IMR-90 (cell line): ENCODE results near the gene LCE2B. TPM values are rescaled to one million over a fixed set of nuclear protein-coding genes. Genes with fewer than 3 reads are reported as not detected.

Experiments used
- ATAC-seq: fragments of 200-7000 bp; cut with Tn5 transposase; 2 replicates; pipeline ENCODE4 v1.9.1; 2020; ENCODE audit warnings: low read depth, mild to moderate bottlenecking, moderate library complexity
- BruUV-seq: library from RNA; stranded (reverse); fragments of 400-500 nt; replicated peaks from 2 replicates; lab custom pipeline; 2021; lab: Mats Ljungman, UMichigan
- CTCF ChIA-PET: fragments of 300-600 bp; formaldehyde crosslinking; extraction: SDS; loops from one replicate; lab custom pipeline; 2021; ENCODE audit warnings: antibody characterized with exemption; lab: Yijun Ruan, JAX
- POLR2A ChIA-PET: fragments of 300-600 bp; sonication (Branson Sonifier 250); formaldehyde crosslinking; loops from one replicate; lab custom pipeline; 2022; ENCODE audit warnings: antibody characterized with exemption; ENCODE audit not compliant: unreplicated experiment; lab: Charles Lee
- DNase-seq: peaks from one replicate; pipeline ENCODE4 v3.0.0; 2013
- H2AFZ ChIP-seq: replicated peaks from 2 replicates; pipeline ENCODE3; 2013; ENCODE audit warnings: low read length, mild to moderate bottlenecking; ENCODE audit not compliant: poor library complexity
- H2AK5ac ChIP-seq: 2 replicates; pipeline ENCODE4 v1.6.1; 2013; ENCODE audit warnings: low read depth, low read length, inconsistent platforms
- H2AK9ac ChIP-seq: replicated peaks from 2 replicates; pipeline ENCODE3; 2013; ENCODE audit warnings: mild to moderate bottlenecking, low read depth, low read length, moderate library complexity; ENCODE audit not compliant: poor library complexity
- H2BK120ac ChIP-seq: 2 replicates; pipeline ENCODE4 v1.6.1; 2013; ENCODE audit warnings: low read depth, low read length, inconsistent platforms
- H2BK15ac ChIP-seq: 3 replicates; pipeline ENCODE4 v1.6.1; 2013; ENCODE audit warnings: low read depth, low read length, inconsistent platforms
- H2BK20ac ChIP-seq: 2 replicates; pipeline ENCODE4 v1.6.1; 2013; ENCODE audit warnings: low read depth, mild to moderate bottlenecking, inconsistent platforms, low read length, moderate library complexity
- H2BK5ac ChIP-seq: 2 replicates; pipeline ENCODE4 v1.6.1; 2013; ENCODE audit warnings: mild to moderate bottlenecking, low read depth, low read length, inconsistent platforms; ENCODE audit not compliant: poor library complexity, severe bottlenecking
- H3K14ac ChIP-seq: replicated peaks from 2 replicates; pipeline ENCODE4 v1.6.1; 2013; ENCODE audit warnings: low read depth, low read length, inconsistent platforms
- H3K18ac ChIP-seq: 2 replicates; pipeline ENCODE4 v1.6.1; 2013; ENCODE audit warnings: low read depth, low read length, control low read depth
- H3K23ac ChIP-seq: 2 replicates; pipeline ENCODE4 v1.6.1; 2013; ENCODE audit warnings: low read depth, low read length, inconsistent platforms
- H3K27ac ChIP-seq: 2 replicates; pipeline ENCODE4 v1.5.1; 2013; ENCODE audit warnings: mild to moderate bottlenecking, control low read depth, low read length; ENCODE audit not compliant: insufficient read depth
- H3K27me3 ChIP-seq: 2 replicates; pipeline ENCODE4 v1.6.1; 2013; ENCODE audit warnings: low read length; ENCODE audit not compliant: control insufficient read depth, insufficient read depth
- H3K36me3 ChIP-seq: 2 replicates; pipeline ENCODE4 v1.6.1; 2013; ENCODE audit warnings: low read length, mixed read lengths; ENCODE audit not compliant: control insufficient read depth, insufficient read depth
- H3K4ac ChIP-seq: 2 replicates; pipeline ENCODE4 v1.6.1; 2013; ENCODE audit warnings: low read depth, low read length, inconsistent platforms
- H3K4me1 ChIP-seq: 2 replicates; pipeline ENCODE4 v1.6.1; 2013; ENCODE audit warnings: low read length, mixed read lengths; ENCODE audit not compliant: control insufficient read depth, insufficient read depth
- H3K4me2 ChIP-seq: 2 replicates; pipeline ENCODE4 v1.6.1; 2013; ENCODE audit warnings: low read depth, mild to moderate bottlenecking, control low read depth, low read length, moderate library complexity
- H3K4me3 ChIP-seq: 2 replicates; pipeline ENCODE4 v1.5.1; 2013; ENCODE audit warnings: low read depth, mild to moderate bottlenecking, control low read depth, low read length, moderate library complexity; ENCODE audit not compliant: insufficient read depth
- H3K56ac ChIP-seq: 2 replicates; pipeline ENCODE4 v1.6.1; 2013; ENCODE audit warnings: low read length, inconsistent platforms; ENCODE audit not compliant: insufficient read depth; ENCODE audit errors: extremely low read depth
- H3K79me1 ChIP-seq, 2 experiments: 2 replicates each; pipeline ENCODE4 v1.6.1; 2013; ENCODE audit warnings: low read length in 2 of 2, inconsistent platforms in 1 of 2, low read depth in 1 of 2
- H3K9ac ChIP-seq: 2 replicates; pipeline ENCODE4 v1.6.1; 2013; ENCODE audit warnings: low read depth, low read length, control low read depth
- H3K9me1 ChIP-seq: 2 replicates; pipeline ENCODE4 v1.6.1; 2013; ENCODE audit warnings: low read length, inconsistent platforms; ENCODE audit not compliant: insufficient read depth
- H3K9me3 ChIP-seq: 2 replicates; pipeline ENCODE4 v1.6.1; 2013; ENCODE audit warnings: low read length; ENCODE audit not compliant: control insufficient read depth, insufficient read depth
- H4K20me1 ChIP-seq: 2 replicates; pipeline ENCODE4 v1.6.1; 2013; ENCODE audit warnings: low read length, inconsistent platforms; ENCODE audit not compliant: insufficient read depth
- H4K5ac ChIP-seq: 2 replicates; pipeline ENCODE4 v1.6.1; 2013; ENCODE audit warnings: mild to moderate bottlenecking, low read depth, low read length, control low read depth
- H4K8ac ChIP-seq, 2 experiments: 2 replicates each; pipeline ENCODE4 v1.6.1; 2013; ENCODE audit warnings: low read depth in 2 of 2, low read length in 2 of 2, control low read depth in 1 of 2, inconsistent platforms in 1 of 2
- H4K91ac ChIP-seq: 2 replicates; pipeline ENCODE4 v1.6.1; 2013; ENCODE audit warnings: low read depth, low read length, inconsistent platforms; ENCODE audit not compliant: insufficient read depth
- BHLHE40 ChIP-seq: fragments of 150-350 bp; IDR thresholded peaks from 2 replicates; pipeline ENCODE4 v1.6.1; 2016; ENCODE audit warnings: mild to moderate bottlenecking, low read depth, low read length
- CEBPB ChIP-seq: IDR thresholded peaks from 2 replicates; pipeline ENCODE4 v1.6.1; 2012; ENCODE audit warnings: low read depth, low read length, improper control_type of control experiment
- ELK1 ChIP-seq: fragments of 150-350 bp; IDR thresholded peaks from 2 replicates; pipeline ENCODE4 v1.6.1; 2016; ENCODE audit warnings: low read depth, mild to moderate bottlenecking, low read length, moderate library complexity, borderline replicate concordance
- FOS ChIP-seq: fragments of 150-350 bp; IDR thresholded peaks from 2 replicates; pipeline ENCODE4 v1.6.1; 2016; ENCODE audit warnings: low read depth, low read length
- MAFK ChIP-seq: IDR thresholded peaks from 2 replicates; pipeline ENCODE4 v1.6.1; 2012; ENCODE audit warnings: low read depth, low read length, improper control_type of control experiment
- MAZ ChIP-seq: IDR thresholded peaks from 2 replicates; pipeline ENCODE4 v1.6.1; 2012; ENCODE audit warnings: low read depth, mild to moderate bottlenecking, low read length, improper control_type of control experiment, moderate library complexity, borderline replicate concordance
- MXI1 ChIP-seq: IDR thresholded peaks from 2 replicates; pipeline ENCODE4 v1.6.1; 2012; ENCODE audit warnings: low read depth, mild to moderate bottlenecking, low read length, moderate library complexity, borderline replicate concordance
- POLR2A ChIP-seq: IDR thresholded peaks from 2 replicates; pipeline ENCODE4 v1.6.1; 2012; ENCODE audit warnings: mild to moderate bottlenecking, low read depth, low read length
- RAD21 ChIP-seq: IDR thresholded peaks from 2 replicates; pipeline ENCODE4 v1.6.1; 2012; ENCODE audit warnings: low read length, improper control_type of control experiment
- WGBS, 2 experiments: methylation state at CpG; one replicate each; pipeline versions ENCODE4 v1.1.5 to v1.1.7; 2013; ENCODE audit warnings: missing lambda C conversion rate in 2 of 2; ENCODE audit not compliant: insufficient read length in 1 of 2; ENCODE audit errors: extremely low coverage in 2 of 2; 5-methylcytosine and 5-hydroxymethylcytosine counted together
- dilution Hi-C: fragments of 300-500 bp; cut with HindIII; formaldehyde crosslinking; loops from one replicate; pipeline ENCODE4 v1.14.3; 2018; ENCODE audit warnings: low sequenced_read_pairs; ENCODE audit not compliant: unreplicated experiment
- in situ Hi-C: fragments of 300-500 bp; cut with MboI; formaldehyde crosslinking; loops from 3 replicates; pipeline ENCODE4 v1.14.3; 2019; ENCODE audit warnings: low sequenced_read_pairs, inconsistent platforms, mixed read lengths
- intact Hi-C: fragments of 100-400 bp; cut with micrococcal nuclease; formaldehyde crosslinking; loops from 2 replicates; pipeline ENCODE4 v1.10.0; 2022
- polyA plus RNA-seq, 3 experiments: library from polyadenylated mRNA; depleted of rRNA; stranded (reverse); fragments of >200 nt; gene quantifications; 2 replicates each; pipeline ENCODE4 v1.2.3, GENCODE V29; 2012; ENCODE audit warnings: low replicate concordance in 1 of 3
- total RNA-seq: library from RNA; depleted of rRNA; stranded (reverse); fragments of >200 nt; gene quantifications from 2 replicates; pipeline ENCODE4 v1.2.3, GENCODE V29; 2012

The LCE2B gene
- total and polyA plus RNA-seq, 2 of the 4 experiments (the other 2 are of a cell fraction) = not detected

- CTCF ChIA-PET = no interaction called here
- Histone ChIP-seq H3K56ac (no peak overlapping the region), H2AK9ac (no peak overlapping the region), H2BK120ac (no peak overlapping the region), H3K18ac (no peak overlapping the region), H2BK15ac (no peak overlapping the region), H3K9me1 (no peaks in the 10 kb centered on the region), H4K91ac (no peak overlapping the region), H3K4me3 (no peak overlapping the region), H3K27me3 (no peaks in the 10 kb centered on the region; the same call in 1 of the 2 replicates), H4K20me1 (no peaks in the 10 kb centered on the region), H3K14ac (no peak overlapping the region), H3K36me3 (no peaks in the 10 kb centered on the region), H4K5ac (no peak overlapping the region), H3K27ac (no peak overlapping the region), H3K4me2 (no peak overlapping the region), H3K9me3 (no peaks in the 10 kb centered on the region), H3K4me1 (no peaks in the 10 kb centered on the region), H3K9ac (no peak overlapping the region), H2BK5ac (no peak overlapping the region), H4K8ac (no peak overlapping the region), H2AK5ac (no peak overlapping the region), H2AFZ (no peak overlapping the region), H3K4ac (no peak overlapping the region), H2BK20ac (no peak overlapping the region), H3K79me1 (no peaks in the 10 kb centered on the region), H3K23ac (no peak overlapping the region)
- TF ChIP-seq POLR2A = no peak
- TF ChIP-seq MAFK = no peak
- TF ChIP-seq ELK1 = no peak
- TF ChIP-seq MXI1 = no peak
- no peak for TF ChIP-seq MAZ
- TF ChIP-seq FOS = no peak
- no peak for TF ChIP-seq BHLHE40
- no peak for TF ChIP-seq CEBPB
- no peak for TF ChIP-seq RAD21
- intact Hi-C loops = no loop called here
- no CpG with 5 or more reads among the region's 4 CpGs for WGBS, 2 experiments
- POLR2A ChIA-PET = no interaction called here
- ATAC-seq (no peak), DNase-seq (no peak)
- in situ Hi-C loops = loop anchor here (25.0 kb wide), 1 partner anchor 555 kb away; the partner anchor contains the start of genes LELP1 and PRR9
- dilution Hi-C loops = no loop called here
- BruUV-seq = no TSS peak
Measured at GRCh38 chr1:152657677-152658076, 28.2 kb upstream of the LCE2B start.
